Adrenal gland (tissue), 12 donors: ENCODE results near the gene MTF1. TPM values are rescaled to one million over a fixed set of nuclear protein-coding genes. Genes with fewer than 3 reads are reported as not detected.

ENCODE experiments used
- DNase-seq, 7 donors: peaks; one replicate each; pipeline ENCODE4 v3.0.0-alpha.2; 2019 to 2020
- H3K27ac ChIP-seq, 5 donors: fragments of 200-600 bp; sonication (generic) in 4 of 5; 1 replicate in 3 of 5; 2 replicates in 2 of 5; pipeline versions ENCODE4 v1.5.1 to v1.8.0; 2016 to 2020; ENCODE audit warnings: mild to moderate bottlenecking in 1 of 5
- H3K27me3 ChIP-seq: fragments of 200-600 bp; 2 replicates; pipeline ENCODE4 v1.8.0; 2021
- H3K36me3 ChIP-seq, 2 donors: fragments of 200-600 bp; replicated peaks in 1 of 2; 1 replicate in 1 of 2; 2 replicates in 1 of 2; pipeline versions ENCODE4 v1.5.1 to v1.8.0; 2018 to 2022
- H3K4me1 ChIP-seq, 2 donors: fragments of 200-600 bp; replicated peaks in 1 of 2; 1 replicate in 1 of 2; 2 replicates in 1 of 2; pipeline versions ENCODE4 v1.5.1 to v1.8.0; 2018 to 2021
- H3K4me3 ChIP-seq, 4 donors: fragments of 200-600 bp; sonication (generic) in 3 of 4; one replicate each; pipeline ENCODE4 v1.5.1; 2016 to 2018
- H3K9me3 ChIP-seq, 3 donors: fragments of 200-600 bp; sonication (generic) in 1 of 3; replicated peaks in 1 of 3; 1 replicate in 2 of 3; 2 replicates in 1 of 3; pipeline versions ENCODE4 v1.5.1 to v1.8.0; 2016 to 2021
- CTCF ChIP-seq, 6 experiments: fragments of 450-650 bp in 4 of 6; fragments of 200-600 bp in 2 of 6; sonication (generic) in 1 of 6; IDR thresholded peaks; 1 replicate in 5 of 6; 2 replicates in 1 of 6; pipeline versions ENCODE4 v1.5.1 to v1.8.0; 2016 to 2021; ENCODE audit warnings: antibody characterized with exemption in 6 of 6, mild to moderate bottlenecking in 2 of 6, moderate library complexity in 1 of 6
- POLR2A ChIP-seq, 2 donors: fragments of 450-650 bp; IDR thresholded peaks; one replicate each; pipeline ENCODE4 v1.6.1; 2017; ENCODE audit warnings: antibody characterized with exemption in 2 of 2, mild to moderate bottlenecking in 2 of 2, moderate library complexity in 1 of 2
- WGBS, 4 donors: extraction: QIAGEN DNeasy Blood & Tissue Kit in 2 of 4; methylation state at CpG; one replicate each; pipeline versions ENCODE4 v1.1.5 to v1.1.7; 2013 to 2017; 5-methylcytosine and 5-hydroxymethylcytosine counted together
- intact Hi-C, 2 donors: fragments of 100-400 bp; cut with DNase I; formaldehyde crosslinking; loops; one replicate each; pipeline versions ENCODE4 v1.14.1 to v1.15.0; 2022 to 2023
- polyA plus RNA-seq, 3 donors: library from polyadenylated mRNA; stranded (reverse); fragments of 200-250 nt in 2 of 3; fragments of 350-450 nt in 1 of 3; fragmentation: Illumina TruSeq in 1 of 3; extraction: RNeasy Lipid Tissue Mini Kit (QIAGEN cat#74804) in 1 of 3; gene quantifications; one replicate each; pipeline ENCODE4 v1.2.3, GENCODE V29; 2013 to 2014
- total RNA-seq, 9 donors: library from RNA; depleted of rRNA in 4 of 9; stranded (reverse); fragments of >200 nt in 4 of 9; fragments of 120-200 nt in 1 of 9; fragmentation: NEBNext Ultra II Directional in 1 of 9; extraction: Animal tissue kit (Norgen Biotek cat#: 25700) in 1 of 9; gene quantifications; one replicate each; pipeline versions ENCODE4 v1.1.0 to v1.2.4, GENCODE V29; 2013 to 2023
- donor health status: healthy with polysubstance abuse.
- donor health status: Bipolar disorder and iron deficiency.
- donor health status: DM: yes; HTN: yes; CAD: no.
- donor health status: DM: no; HTN: no; CAD: no.
- donor health status: DM: no; HTN: no; CAD: no.
- donor health status: DM: yes; HTN: yes; CAD: no.

Gene MTF1
- total and polyA plus RNA-seq, 12 donors, result 1.4 to 28.0 (median 5.7) TPM

GRCh38 chr1:37828410-37829074, 30.9 kb downstream of the MTF1 start:
- 86 to 95% (median 93%) methylated on average over 12 of the region's 12 CpGs for WGBS, 4 donors
- Histone ChIP-seq H3K4me3 (no peak overlapping the region), H3K9me3 (no peaks in the 10 kb centered on the region), H3K36me3 (peaks cover 0 to 38% of the 10 kb centered on the region in 2 donors), H3K27ac (no peak overlapping the region), H3K27me3 (no peaks in the 10 kb centered on the region), H3K4me1 (no peaks in the 10 kb centered on the region)
- intact Hi-C loops, result no loop called here
- TF ChIP-seq CTCF (IDR thresholded peaks at IDR 0.05) (no peak), POLR2A (IDR thresholded peaks at IDR 0.05) (no peak)
- DNase-seq, result no peak

- Histone ChIP-seq H3K9me3 (no peaks in the 10 kb centered on the region), H3K27ac (no peak overlapping the region), H3K4me3 (no peak overlapping the region), H3K27me3 (no peaks in the 10 kb centered on the region), H3K4me1 (no peaks in the 10 kb centered on the region), H3K36me3 (peaks cover 0 to 39% of the 10 kb centered on the region in 2 donors)
- DNase-seq, result no peak
- 73 to 79% (median 76%) methylated on average over 2 of the region's 2 CpGs for WGBS, 4 donors
- TF ChIP-seq POLR2A (IDR thresholded peaks at IDR 0.05) (no peak), CTCF (IDR thresholded peaks at IDR 0.05) (no peak)
- intact Hi-C loops, result no loop called here
These were observed 33.9 kb downstream of the MTF1 start for GRCh38 chr1:37825506-37825905.

- no peak overlapping the region for H3K27ac ChIP-seq
- H3K36me3 ChIP-seq, result peaks cover 0 to 51% of the 10 kb centered on the region in 2 donors
- intact Hi-C loops, result no loop called here
- H3K4me1 ChIP-seq, result no peaks in the 10 kb centered on the region
- H3K4me3 ChIP-seq, result no peak overlapping the region
- H3K9me3 ChIP-seq, result no peaks in the 10 kb centered on the region
- TF ChIP-seq CTCF (IDR thresholded peaks at IDR 0.05) (no peak), POLR2A (IDR thresholded peaks at IDR 0.05) (no peak)
- H3K27me3 ChIP-seq, result no peaks in the 10 kb centered on the region
- WGBS, 4 donors, result 87 to 95% (median 92%) methylated on average over 2 of the region's 2 CpGs
- DNase-seq, result no peak
These were observed 35.4 kb downstream of the MTF1 start for GRCh38 chr1:37824001-37824400.

- Histone ChIP-seq H3K36me3 (peaks cover 0 to 47% of the 10 kb centered on the region in 2 donors), H3K27me3 (no peaks in the 10 kb centered on the region), H3K4me3 (no peak overlapping the region), H3K4me1 (no peaks in the 10 kb centered on the region), H3K27ac (no peak overlapping the region), H3K9me3 (no peaks in the 10 kb centered on the region)
- no peak for TF ChIP-seq CTCF (IDR thresholded peaks at IDR 0.05)
- 88 to 92% (median 90%) methylated on average over 9 of the region's 9 CpGs for WGBS, 4 donors
- DNase-seq, result no peak
- intact Hi-C loops, result no loop called here
These were observed 36.2 kb downstream of the MTF1 start for GRCh38 chr1:37822906-37823815.
